ENCODE measurements around the gene RIN1.

DNA sequence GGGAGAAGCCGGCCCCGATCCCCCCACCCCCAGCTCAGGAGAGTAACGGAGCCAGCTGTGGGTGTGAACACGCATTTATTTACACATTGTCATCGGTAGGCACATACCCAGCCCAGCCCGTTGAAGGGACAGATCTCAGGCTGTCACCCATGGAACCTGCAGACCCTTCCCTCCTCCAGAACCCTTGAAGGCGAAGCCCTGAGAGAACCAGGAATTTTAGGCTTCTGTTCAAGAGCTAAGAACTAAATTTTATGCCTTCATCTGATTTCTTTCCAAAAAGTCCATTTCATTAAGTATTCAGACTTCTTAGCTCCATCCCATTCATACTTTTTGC, 9.0 kb upstream of the RIN1 start:
- TF ChIP-seq POLR2AphosphoS5 (IDR thresholded peaks at IDR 0.05; ENCODE audit: low read depth, low read length) = no peak
- no peak for TF ChIP-seq POLR2A (IDR thresholded peaks at IDR 0.05; ENCODE audit: low read depth, low read length)
- TF ChIP-seq TAF1 (IDR thresholded peaks at IDR 0.05; ENCODE audit: low read depth, low read length) = no peak
- no peak for TF ChIP-seq PAX5 (IDR thresholded peaks at IDR 0.05; ENCODE audit: insufficient read depth, low read length, severe bottlenecking)
- TF ChIP-seq SPI1 (IDR thresholded peaks at IDR 0.05; ENCODE audit: low read depth, low read length) = no peak
